GM19468 (cell line): ENCODE measurements around the gene ZNF516.
"Not testable (repeated sequence)": the region's sequence is repeated elsewhere in the genome, so short reads cannot be mapped to it uniquely, and the experiment has no call there.

ENCODE experiments used
- ATAC-seq: cut with Tn5 transposase; IDR thresholded peaks from one replicate; pipeline ENCODE4 v1.9.1; 2021; ENCODE audit warnings: mild to moderate bottlenecking, moderate library complexity, moderate number of reproducible peaks; ENCODE audit not compliant: unreplicated experiment; ENCODE audit errors: extremely low read depth

Gene ZNF516

GRCh38 chr18:76495006-76495370, at the start of gene ZNF516:
Gene ZNF516, minus strand, starts transcription at chr18:76495242. Its CDS starts 52,188 bp downstream, at chr18:76443054.
- no peak for ATAC-seq

DNA sequence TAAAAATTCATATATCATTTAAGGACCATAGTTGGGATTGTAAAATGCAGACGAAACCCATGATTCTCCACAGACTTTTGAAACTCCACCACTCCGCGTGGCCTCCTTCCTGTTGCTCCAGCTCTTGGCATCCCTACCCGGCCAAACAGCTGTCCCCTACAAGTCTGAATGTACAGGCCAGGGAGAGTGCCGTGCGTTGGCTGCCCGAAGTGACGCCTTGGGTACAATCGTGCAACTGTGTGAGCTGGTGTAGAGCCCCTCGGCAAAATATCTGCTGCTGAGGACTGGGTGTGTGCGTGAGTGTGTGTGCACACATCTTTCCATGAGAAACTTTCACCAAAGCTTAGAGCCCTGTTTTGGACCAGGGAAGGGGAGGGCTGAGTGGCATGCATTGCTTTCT, 43.8 kb upstream of the ZNF516 start:
- no peak for ATAC-seq

DNA sequence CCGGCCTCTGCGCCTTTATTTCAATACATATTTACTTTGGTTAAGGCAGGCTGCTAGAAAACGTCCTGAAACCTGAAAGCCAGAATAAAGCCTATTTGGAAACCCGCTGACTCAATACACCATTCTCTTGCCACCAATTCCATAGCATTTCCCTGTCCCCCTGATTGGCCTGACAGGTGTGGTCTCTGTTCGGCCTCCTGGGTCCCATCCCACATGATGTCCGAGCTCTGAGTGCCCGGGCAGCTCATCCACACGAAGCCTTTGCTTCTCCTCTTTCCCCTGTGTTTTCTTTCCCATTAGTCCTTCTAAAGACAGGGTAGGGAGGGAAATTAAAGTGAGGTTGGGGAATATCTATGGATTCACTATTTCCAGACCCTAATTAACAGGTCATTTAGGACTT, 42.6 kb upstream of the ZNF516 start:
- ATAC-seq: no peak

DNA sequence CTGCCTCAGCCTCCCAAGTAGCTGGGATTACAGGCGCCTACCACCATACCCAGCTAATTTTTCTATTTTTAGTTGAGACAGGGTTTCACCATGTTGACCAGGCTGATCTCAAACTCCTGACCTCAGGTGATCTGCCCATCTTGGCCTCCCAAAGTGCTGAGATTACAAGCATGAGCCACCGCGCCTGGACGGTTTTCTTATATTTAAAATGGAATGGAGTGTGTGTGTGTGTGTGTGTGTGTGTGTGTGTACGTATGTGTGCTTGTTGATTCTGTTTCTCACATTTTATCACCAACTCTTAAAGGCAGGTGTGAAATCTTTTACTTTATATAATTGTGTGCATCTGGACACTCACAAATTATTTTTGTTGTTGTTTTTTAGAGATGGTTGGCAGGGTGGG, 41.6 kb upstream of the ZNF516 start:
- ATAC-seq: not testable (repeated sequence)

GRCh38 chr18:76532875-76533274, 37.8 kb upstream of the ZNF516 start:
- no peak for ATAC-seq

DNA sequence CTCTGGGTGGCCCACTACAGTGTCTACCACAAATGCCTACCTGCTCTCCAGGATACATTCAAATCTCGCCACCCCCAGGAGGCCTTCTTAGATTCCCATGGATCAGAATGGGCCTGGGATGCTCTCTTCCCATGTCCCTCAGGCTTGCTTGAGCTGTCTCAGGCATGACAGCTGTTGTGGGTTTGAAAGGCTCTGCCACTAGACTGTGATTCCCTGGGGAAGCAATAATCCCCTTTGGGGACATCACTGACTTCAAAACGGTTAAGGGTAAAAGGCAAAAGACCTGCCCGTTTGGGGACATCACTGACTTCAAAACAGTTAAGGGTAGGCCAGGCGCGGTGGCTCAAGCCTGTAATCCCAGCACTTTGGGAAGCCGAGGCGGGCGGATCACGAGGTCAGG, 35.8 kb upstream of the ZNF516 start:
- no peak for ATAC-seq

DNA sequence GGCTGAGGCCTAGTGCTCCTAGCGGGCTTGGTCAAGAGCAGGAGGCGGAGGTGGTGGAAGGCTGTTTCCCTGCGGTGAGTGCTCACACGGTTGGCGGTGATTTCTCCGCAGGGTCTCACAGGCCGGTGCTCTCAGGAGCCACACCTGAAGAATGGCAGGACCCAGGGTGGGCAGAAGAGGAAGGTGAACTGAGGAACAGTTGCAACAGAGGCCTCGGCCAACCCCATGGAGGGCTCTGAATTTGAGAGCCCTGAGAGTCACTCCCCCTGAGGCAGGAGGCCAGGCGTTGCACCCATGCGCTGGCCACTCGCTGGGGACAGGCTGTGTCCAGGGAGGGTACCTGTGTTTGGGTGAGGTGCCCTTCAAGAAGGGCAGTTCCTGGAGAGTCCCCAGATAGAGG, 35.3 kb upstream of the ZNF516 start:
- no peak for ATAC-seq

- no peak for ATAC-seq
These were observed 34.4 kb upstream of the ZNF516 start for GRCh38 chr18:76529433-76529811.

GRCh38 chr18:76528477-76529432, 33.7 kb upstream of the ZNF516 start:
- ATAC-seq: no peak

DNA sequence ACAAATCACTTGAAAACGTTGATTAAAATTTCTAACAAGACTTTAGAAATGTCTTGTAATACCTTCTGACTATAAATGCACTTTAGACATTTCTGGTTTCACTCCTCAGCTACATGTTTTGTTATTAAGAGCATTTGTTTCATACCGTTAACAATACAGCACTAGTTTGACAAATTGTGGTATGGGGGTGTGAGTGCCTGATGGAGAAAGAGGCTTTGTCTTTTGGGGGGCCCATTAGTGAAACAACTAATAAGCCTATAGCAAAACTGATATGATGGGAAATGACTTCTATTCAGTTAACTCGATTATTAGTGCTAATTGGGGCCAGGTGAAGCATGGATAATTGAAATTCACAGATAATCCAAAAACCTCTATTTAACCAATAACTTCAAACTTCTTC, 30.9 kb upstream of the ZNF516 start:
- no peak for ATAC-seq

DNA sequence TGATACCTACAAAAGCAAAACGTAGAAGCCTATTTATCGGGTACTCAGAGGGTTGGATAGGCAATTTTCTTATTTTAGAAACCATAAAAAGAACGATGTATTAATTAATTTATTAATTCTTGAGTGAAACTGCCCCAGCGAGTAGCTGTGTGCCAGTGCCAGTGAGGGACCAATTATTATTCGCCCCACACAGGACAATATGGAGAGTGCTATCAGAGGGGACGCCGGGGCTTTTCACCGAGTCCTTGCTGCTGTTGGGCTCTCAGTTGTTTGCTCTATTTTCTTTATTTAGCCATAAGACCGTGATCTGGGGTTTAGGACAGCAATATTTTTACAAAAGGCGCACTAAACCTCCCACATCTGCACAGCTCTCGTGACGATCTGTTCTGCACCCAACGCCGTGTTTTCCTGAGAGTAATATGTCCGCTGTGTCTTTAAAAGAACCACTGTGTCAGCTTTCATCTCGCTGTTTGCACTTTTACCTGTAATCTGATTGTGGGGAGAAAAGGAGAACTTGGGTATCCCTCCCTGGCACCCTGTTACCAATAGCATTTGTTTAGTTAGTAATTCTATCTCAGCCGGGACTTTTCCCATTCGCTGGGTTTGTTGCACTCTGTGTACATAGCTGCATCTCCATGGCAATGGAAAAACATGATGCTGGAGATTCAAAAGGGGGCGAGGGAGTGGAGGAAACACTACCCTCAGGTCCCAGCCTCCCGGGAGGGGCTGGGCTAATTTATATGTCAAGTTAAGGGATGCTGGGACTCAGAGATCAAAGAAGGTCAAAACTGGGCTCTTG, 30.1 kb upstream of the ZNF516 start:
- no peak for ATAC-seq

GRCh38 chr18:76524477-76524876, 29.4 kb upstream of the ZNF516 start:
- no peak for ATAC-seq

DNA sequence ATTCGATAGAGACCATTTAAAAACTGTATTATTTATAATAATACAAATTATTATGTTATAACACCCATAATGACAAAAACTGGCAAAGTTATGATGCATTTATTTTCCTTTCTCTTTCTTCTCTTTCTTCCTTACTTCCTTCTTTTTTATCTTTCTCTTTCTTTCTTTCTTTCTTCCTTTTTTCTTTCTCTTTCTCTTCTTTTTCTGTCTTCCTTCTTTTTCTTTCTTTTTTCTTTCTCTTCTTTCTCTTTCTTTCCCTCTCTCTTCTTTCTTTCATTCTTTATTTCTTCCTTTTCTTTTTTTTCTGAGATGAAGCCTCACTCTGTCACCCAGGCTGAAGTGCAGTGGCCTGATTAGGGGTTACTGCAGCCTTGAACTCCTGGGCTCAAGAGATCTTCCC, 27.5 kb upstream of the ZNF516 start:
- no peak for ATAC-seq

DNA sequence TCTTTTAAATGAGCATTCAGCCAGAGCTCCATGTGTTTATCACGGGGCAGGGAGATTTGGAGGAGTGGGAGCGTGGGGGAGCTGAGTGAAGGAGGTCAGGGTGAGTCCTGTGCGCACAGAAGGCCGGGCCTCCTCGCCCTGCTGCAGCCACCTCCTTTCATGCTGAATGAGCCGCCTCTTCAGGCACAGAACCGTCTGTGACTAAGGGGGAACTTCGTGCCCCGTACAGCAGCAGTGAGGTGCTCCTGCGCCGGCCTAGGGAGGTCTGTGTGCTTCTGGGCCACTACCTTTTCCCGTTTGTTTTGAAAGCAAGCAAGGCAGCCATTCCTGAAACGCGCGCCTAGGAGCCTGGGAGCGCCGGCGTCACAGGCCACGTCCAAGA, 27.1 kb upstream of the ZNF516 start:
- no peak for ATAC-seq

- ATAC-seq: no peak
These were observed 26.5 kb upstream of the ZNF516 start for GRCh38 chr18:76521417-76522121.

- ATAC-seq: no peak
These were observed 24.0 kb upstream of the ZNF516 start for GRCh38 chr18:76518860-76519538.

GRCh38 chr18:76518123-76518859, 23.2 kb upstream of the ZNF516 start:
- no peak for ATAC-seq

- no peak for ATAC-seq
These were observed 20.5 kb upstream of the ZNF516 start for GRCh38 chr18:76515576-76515975.

GRCh38 chr18:76514573-76514972, 19.5 kb upstream of the ZNF516 start:
- no peak for ATAC-seq
